MG63 (cell line): ENCODE results near the gene CLIC1. TPM values are rescaled to one million over a fixed set of nuclear protein-coding genes. Genes with fewer than 3 reads are reported as not detected.

Source experiments
- DNase-seq: peaks from one replicate; pipeline ENCODE4 v3.0.0-alpha.2; 2020
- H3K27me3 ChIP-seq: fragments of 250-450 bp; sonication (Bioruptor Pico); 2 replicates; pipeline ENCODE4 v1.5.1; 2020; ENCODE audit warnings: mild to moderate bottlenecking, moderate library complexity
- H3K36me3 ChIP-seq: fragments of 250-450 bp; sonication (Bioruptor Pico); 2 replicates; pipeline ENCODE4 v1.5.1; 2020; ENCODE audit warnings: mild to moderate bottlenecking, moderate library complexity
- H3K4me3 ChIP-seq: fragments of 250-450 bp; sonication (Bioruptor Pico); 2 replicates; pipeline ENCODE4 v1.5.1; 2020; ENCODE audit warnings: mild to moderate bottlenecking, moderate library complexity
- H3K9me3 ChIP-seq: fragments of 250-450 bp; sonication (Bioruptor Pico); 2 replicates; pipeline ENCODE4 v1.5.1; 2020; ENCODE audit warnings: mild to moderate bottlenecking, moderate library complexity
- total RNA-seq: library from RNA; depleted of rRNA; stranded (reverse); fragments of >200 nt; shearing (Covaris generic); gene quantifications from 2 replicates; pipeline ENCODE4 v1.2.3, GENCODE V29; 2014; ENCODE audit warnings: low replicate concordance

The CLIC1 gene
- total RNA-seq, 1 experiment from 2014 or later, result 764 TPM

GRCh38 chr6:31701666-31702404, 34.5 kb downstream of the CLIC1 start:
- no peak for DNase-seq
- H3K27me3 ChIP-seq, result no peaks in the 10 kb centered on the region
- H3K36me3 ChIP-seq, result no peaks in the 10 kb centered on the region

GRCh38 chr6:31700740-31701401, 35.5 kb downstream of the CLIC1 start:
- Histone ChIP-seq H3K36me3 (no peaks in the 10 kb centered on the region), H3K4me3 (no peak overlapping the region), H3K9me3 (no peaks in the 10 kb centered on the region), H3K27me3 (no peaks in the 10 kb centered on the region)
- DNase-seq, result no peak

More at GRCh38 chr6:31701666-31702404, 34.5 kb downstream of the CLIC1 start:
- Histone ChIP-seq H3K9me3 (no peaks in the 10 kb centered on the region), H3K4me3 (peak overlapping the region; percentile 91)

GRCh38 chr6:31697555-31697954, 38.8 kb downstream of the CLIC1 start:
- Histone ChIP-seq H3K36me3 (no peaks in the 10 kb centered on the region), H3K4me3 (no peak overlapping the region), H3K9me3 (no peaks in the 10 kb centered on the region), H3K27me3 (no peaks in the 10 kb centered on the region)
- DNase-seq, result peak; percentile 9

GRCh38 chr6:31693535-31693934, 42.8 kb downstream of the CLIC1 start:
- H3K36me3 ChIP-seq, result no peaks in the 10 kb centered on the region
- no peaks in the 10 kb centered on the region for H3K27me3 ChIP-seq
- no peak for DNase-seq
- no peaks in the 10 kb centered on the region for H3K9me3 ChIP-seq
- H3K4me3 ChIP-seq, result no peak overlapping the region

GRCh38 chr6:31692886-31693285, 43.4 kb downstream of the CLIC1 start:
- no peaks in the 10 kb centered on the region for H3K36me3 ChIP-seq
- no peaks in the 10 kb centered on the region for H3K27me3 ChIP-seq

GRCh38 chr6:31692353-31692752, 44.0 kb downstream of the CLIC1 start:
- DNase-seq, result no peak
- Histone ChIP-seq H3K36me3 (no peaks in the 10 kb centered on the region), H3K4me3 (no peak overlapping the region), H3K9me3 (no peaks in the 10 kb centered on the region), H3K27me3 (no peaks in the 10 kb centered on the region)

More at GRCh38 chr6:31692886-31693285, 43.4 kb downstream of the CLIC1 start:
- no peaks in the 10 kb centered on the region for H3K9me3 ChIP-seq
- H3K4me3 ChIP-seq, result no peak overlapping the region
- DNase-seq, result no peak

GRCh38 chr6:31691564-31692108, 44.7 kb downstream of the CLIC1 start:
- no peaks in the 10 kb centered on the region for H3K36me3 ChIP-seq
- no peak overlapping the region for H3K4me3 ChIP-seq
- H3K27me3 ChIP-seq, result no peaks in the 10 kb centered on the region
- no peak for DNase-seq
- H3K9me3 ChIP-seq, result no peaks in the 10 kb centered on the region

- Histone ChIP-seq H3K4me3 (no peak overlapping the region), H3K27me3 (no peaks in the 10 kb centered on the region), H3K9me3 (no peaks in the 10 kb centered on the region), H3K36me3 (no peaks in the 10 kb centered on the region)
- no peak for DNase-seq
Measured at GRCh38 chr6:31691078-31691463, 45.3 kb downstream of the CLIC1 start.

- H3K27me3 ChIP-seq, result no peaks in the 10 kb centered on the region
- H3K4me3 ChIP-seq, result no peak overlapping the region
- DNase-seq, result no peak
- no peaks in the 10 kb centered on the region for H3K9me3 ChIP-seq
- no peaks in the 10 kb centered on the region for H3K36me3 ChIP-seq
Measured at GRCh38 chr6:31690231-31691077, 45.9 kb downstream of the CLIC1 start.

GRCh38 chr6:31689249-31690110, 46.9 kb downstream of the CLIC1 start:
- Histone ChIP-seq H3K4me3 (no peak overlapping the region), H3K27me3 (no peaks in the 10 kb centered on the region), H3K9me3 (no peaks in the 10 kb centered on the region), H3K36me3 (no peaks in the 10 kb centered on the region)
- no peak for DNase-seq

- Histone ChIP-seq H3K27me3 (no peaks in the 10 kb centered on the region), H3K9me3 (no peaks in the 10 kb centered on the region), H3K4me3 (no peak overlapping the region), H3K36me3 (no peaks in the 10 kb centered on the region)
- DNase-seq, result no peak
Measured at GRCh38 chr6:31687860-31688693, 48.3 kb downstream of the CLIC1 start.

- Histone ChIP-seq H3K36me3 (no peaks in the 10 kb centered on the region), H3K27me3 (no peaks in the 10 kb centered on the region), H3K4me3 (no peak overlapping the region), H3K9me3 (no peaks in the 10 kb centered on the region)
- DNase-seq, result no peak
Measured at GRCh38 chr6:31687321-31687720, 49.0 kb downstream of the CLIC1 start.

GRCh38 chr6:31686483-31686882, 49.8 kb downstream of the CLIC1 start:
- Histone ChIP-seq H3K27me3 (no peaks in the 10 kb centered on the region), H3K36me3 (no peaks in the 10 kb centered on the region), H3K4me3 (no peak overlapping the region), H3K9me3 (no peaks in the 10 kb centered on the region)
- no peak for DNase-seq

- no peak for DNase-seq
- Histone ChIP-seq H3K4me3 (no peak overlapping the region), H3K9me3 (no peaks in the 10 kb centered on the region), H3K36me3 (no peaks in the 10 kb centered on the region), H3K27me3 (no peaks in the 10 kb centered on the region)
Measured at GRCh38 chr6:31683591-31683990, 52.7 kb downstream of the CLIC1 start.

GRCh38 chr6:31681135-31681671, 55.1 kb downstream of the CLIC1 start:
- peak; percentile 20 for DNase-seq
- peak overlapping the region; percentile 27 for H3K4me3 ChIP-seq
- no peaks in the 10 kb centered on the region for H3K27me3 ChIP-seq
- no peaks in the 10 kb centered on the region for H3K36me3 ChIP-seq
- H3K9me3 ChIP-seq, result no peaks in the 10 kb centered on the region
